Esophagus muscularis mucosa (tissue), 4 donors: ENCODE measurements around the gene OR4F15.

Source experiments
- CTCF ChIP-seq, 3 experiments: fragments of 200-600 bp in 2 of 3; fragments of 450-650 bp in 1 of 3; sonication (generic) in 2 of 3; IDR thresholded peaks; one replicate each; pipeline ENCODE4 v1.5.1; 2017 to 2019; ENCODE audit warnings: antibody characterized with exemption in 3 of 3, mild to moderate bottlenecking in 2 of 3, moderate library complexity in 1 of 3
- EP300 ChIP-seq: sonication (generic); formaldehyde crosslinking; IDR thresholded peaks from one replicate; pipeline ENCODE4 v1.6.1; 2017; ENCODE audit warnings: antibody characterized with exemption
- POLR2A ChIP-seq: fragments of 450-650 bp; IDR thresholded peaks from one replicate; pipeline ENCODE4 v1.6.1; 2017; ENCODE audit warnings: antibody characterized with exemption, moderate library complexity, mild to moderate bottlenecking, low read depth
- POLR2AphosphoS5 ChIP-seq, 2 donors: sonication (generic); formaldehyde crosslinking; IDR thresholded peaks; one replicate each; pipeline ENCODE4 v1.6.1; 2017; ENCODE audit warnings: antibody characterized with exemption in 2 of 2

- TF ChIP-seq POLR2AphosphoS5 (IDR thresholded peaks at IDR 0.05) (no peak), CTCF (IDR thresholded peaks at IDR 0.05) (no peak), EP300 (no peak), POLR2A (no peak)
Observed at GRCh38 chr15:101772921-101773320, 39.1 kb upstream of the OR4F15 start.
